Measurements from ENCODE around the gene IFNL3.
A peak's percentile ranks its signal among the peaks of the same experiment; 100 is the strongest.
"Not testable (repeated sequence)": the region's sequence is repeated elsewhere in the genome, so short reads cannot be mapped to it uniquely, and the experiment has no call there.

IFNL3 gene

GRCh38 chr19:39244410-39245100 lies at the start of gene IFNL3:
Gene IFNL3 (minus strand): TSS chr19:39245006. CDS start chr19:39244967, 39 bp downstream.
- DNase-seq = not testable (repeated sequence)

DNA sequence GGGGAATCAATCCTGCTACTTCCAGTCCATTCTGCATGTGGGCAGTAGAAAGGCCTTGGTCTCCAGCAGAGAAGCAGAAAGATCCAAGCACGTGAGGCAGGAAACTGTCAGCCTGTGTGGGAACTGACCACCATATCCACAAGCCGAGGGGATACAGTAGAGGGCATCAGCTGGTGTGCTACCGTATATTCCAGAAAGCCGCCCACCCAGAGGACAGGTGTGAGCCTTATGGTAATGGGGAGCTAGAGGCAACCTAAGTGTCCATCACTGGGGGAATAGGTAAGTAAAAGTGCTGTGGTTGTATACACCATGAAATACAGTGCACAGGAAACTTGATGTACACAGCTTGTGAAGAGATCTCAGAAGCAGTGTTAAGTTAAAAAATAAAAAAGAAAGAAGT lies 48.6 kb upstream of the IFNL3 start:
- DNase-seq = no peak

GRCh38 chr19:39284032-39284431 lies 39.2 kb upstream of the IFNL3 start:
- no peak for DNase-seq

DNA sequence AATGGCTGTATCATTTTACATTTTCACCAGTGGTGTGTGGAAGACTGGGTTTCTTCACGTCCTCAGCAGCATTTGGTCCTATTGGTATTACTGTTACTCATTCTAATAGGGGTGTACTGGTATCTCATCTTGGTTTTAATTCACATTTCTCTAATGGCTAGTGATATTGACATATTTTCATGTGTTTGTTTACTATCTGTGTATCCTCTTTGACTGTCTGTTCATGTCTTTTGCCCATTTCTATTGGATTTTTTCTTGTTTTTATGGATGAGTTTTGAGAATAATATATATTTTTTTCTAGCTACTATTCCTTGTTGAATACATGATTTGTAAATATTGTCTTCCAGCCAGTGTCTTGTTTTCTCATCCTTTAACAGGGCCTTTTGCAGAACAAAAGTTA lies 37.2 kb upstream of the IFNL3 start:
- DNase-seq = no peak

- no peak for DNase-seq
Observed at GRCh38 chr19:39277598-39277997, 32.8 kb upstream of the IFNL3 start.

DNA sequence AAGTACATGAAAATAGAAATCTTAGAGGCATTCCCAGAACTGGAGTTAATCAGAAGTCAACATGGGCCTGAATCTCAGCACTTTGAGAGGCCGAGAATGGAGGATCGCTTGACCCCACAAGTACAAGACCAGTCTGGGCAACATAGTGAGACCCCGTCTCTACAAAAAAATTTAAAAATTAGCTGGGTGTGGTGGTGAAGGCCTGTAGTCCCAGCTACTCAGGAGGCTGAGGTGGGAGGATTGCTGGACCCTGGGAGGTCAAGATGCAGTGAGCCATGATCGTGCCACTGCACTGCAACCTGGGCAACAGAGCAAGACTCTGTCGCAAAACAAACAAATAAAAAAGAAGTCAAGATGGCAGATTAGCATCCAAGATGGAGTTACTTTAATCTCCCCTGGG lies 31.9 kb upstream of the IFNL3 start:
- DNase-seq = no peak

DNA sequence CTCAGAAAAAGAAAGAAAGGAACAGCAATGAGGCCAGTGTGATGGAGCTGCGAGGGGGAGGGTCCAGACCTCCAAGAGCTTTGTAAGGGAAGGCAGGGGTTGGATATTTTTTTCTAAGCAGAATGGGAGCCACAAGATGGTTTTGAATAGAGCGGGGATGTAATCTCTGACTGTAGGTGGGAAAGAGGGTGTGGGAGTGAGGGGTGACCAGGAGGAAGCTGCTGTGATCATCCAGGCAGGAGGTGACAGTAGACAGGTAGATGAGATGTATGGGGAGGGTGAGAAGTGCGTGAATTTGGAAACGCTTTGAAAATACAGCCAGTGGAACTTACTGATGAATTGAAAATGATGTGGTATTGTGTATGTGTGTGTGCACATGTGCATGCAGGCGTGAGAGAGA lies 30.8 kb upstream of the IFNL3 start:
- DNase-seq = no peak

DNA sequence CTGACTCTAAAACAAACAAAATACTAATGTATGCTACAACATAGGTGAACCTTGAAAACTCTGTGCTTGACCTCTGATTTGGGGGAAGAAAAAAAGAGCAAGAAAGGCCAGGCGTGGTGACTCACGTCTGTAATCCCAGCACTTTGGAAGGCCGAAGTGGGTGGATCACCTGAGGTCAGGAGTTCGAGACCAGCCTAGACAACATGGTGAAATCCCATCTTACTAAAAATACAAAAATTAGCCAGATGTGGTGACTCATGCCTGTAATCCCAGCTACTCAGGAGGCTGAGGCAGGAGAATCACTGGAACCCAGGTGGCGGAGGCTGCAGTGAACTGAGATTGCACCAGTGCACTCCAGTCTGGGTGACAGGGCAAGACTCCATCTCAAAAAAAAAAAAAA lies 29.1 kb upstream of the IFNL3 start:
- DNase-seq = not testable (repeated sequence)

GRCh38 chr19:39270036-39270871 lies 25.4 kb upstream of the IFNL3 start:
- no peak for DNase-seq

DNA sequence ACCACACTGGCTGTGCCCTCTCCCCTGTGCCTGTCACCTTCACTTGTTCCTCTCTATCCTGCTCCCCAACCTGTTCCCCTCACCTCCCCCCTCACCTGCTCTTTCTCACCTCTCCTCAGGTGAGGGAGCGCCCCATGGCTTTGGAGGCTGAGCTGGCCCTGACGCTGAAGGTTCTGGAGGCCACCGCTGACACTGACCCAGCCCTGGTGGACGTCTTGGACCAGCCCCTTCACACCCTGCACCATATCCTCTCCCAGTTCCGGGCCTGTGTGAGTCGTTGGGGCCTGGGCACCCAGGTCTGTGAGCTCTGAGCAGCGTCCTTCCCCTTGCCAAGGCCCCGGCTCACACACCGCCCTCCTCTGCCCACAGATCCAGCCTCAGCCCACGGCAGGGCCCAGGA lies 24.6 kb upstream of the IFNL3 start:
- DNase-seq = not testable (repeated sequence)

GRCh38 chr19:39268531-39269223 lies 23.9 kb upstream of the IFNL3 start:
- DNase-seq = not testable (repeated sequence)

- not testable (repeated sequence) for DNase-seq
Observed at GRCh38 chr19:39268085-39268484, 23.3 kb upstream of the IFNL3 start, which contains the start of gene IFNL2. Gene IFNL2 (plus strand): TSS chr19:39268396. CDS start chr19:39268569, 173 bp downstream.

DNA sequence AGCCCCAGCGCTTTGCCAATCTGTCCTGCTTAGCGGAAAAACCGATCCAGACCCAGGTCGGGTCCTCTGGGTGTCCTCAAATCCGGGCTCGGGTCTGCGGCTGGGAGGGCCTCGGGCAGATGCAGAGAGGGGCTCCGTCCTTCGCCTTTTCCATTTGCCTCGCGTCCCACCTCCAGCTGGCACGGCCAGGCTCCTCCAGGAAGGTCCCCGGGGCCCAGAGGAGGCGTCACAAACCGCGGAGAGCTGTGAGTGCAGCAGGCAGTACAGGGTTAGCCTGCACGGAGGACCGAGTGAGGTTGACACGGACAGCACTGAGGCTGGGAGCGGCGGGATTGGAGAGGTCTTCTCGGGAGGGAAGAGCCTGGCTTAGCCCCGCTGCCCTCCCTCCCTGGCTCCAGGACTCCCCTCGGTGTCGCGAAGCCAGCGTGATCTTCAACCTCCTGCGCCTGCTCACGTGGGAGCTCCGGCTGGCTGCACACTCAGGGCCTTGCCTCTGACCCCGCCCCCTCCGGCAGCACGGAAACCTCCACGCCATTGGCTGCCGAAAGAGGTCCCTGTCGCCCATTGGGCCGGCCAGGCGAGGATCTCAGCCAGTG lies 20.6 kb upstream of the IFNL3 start:
- DNase-seq = no peak

DNA sequence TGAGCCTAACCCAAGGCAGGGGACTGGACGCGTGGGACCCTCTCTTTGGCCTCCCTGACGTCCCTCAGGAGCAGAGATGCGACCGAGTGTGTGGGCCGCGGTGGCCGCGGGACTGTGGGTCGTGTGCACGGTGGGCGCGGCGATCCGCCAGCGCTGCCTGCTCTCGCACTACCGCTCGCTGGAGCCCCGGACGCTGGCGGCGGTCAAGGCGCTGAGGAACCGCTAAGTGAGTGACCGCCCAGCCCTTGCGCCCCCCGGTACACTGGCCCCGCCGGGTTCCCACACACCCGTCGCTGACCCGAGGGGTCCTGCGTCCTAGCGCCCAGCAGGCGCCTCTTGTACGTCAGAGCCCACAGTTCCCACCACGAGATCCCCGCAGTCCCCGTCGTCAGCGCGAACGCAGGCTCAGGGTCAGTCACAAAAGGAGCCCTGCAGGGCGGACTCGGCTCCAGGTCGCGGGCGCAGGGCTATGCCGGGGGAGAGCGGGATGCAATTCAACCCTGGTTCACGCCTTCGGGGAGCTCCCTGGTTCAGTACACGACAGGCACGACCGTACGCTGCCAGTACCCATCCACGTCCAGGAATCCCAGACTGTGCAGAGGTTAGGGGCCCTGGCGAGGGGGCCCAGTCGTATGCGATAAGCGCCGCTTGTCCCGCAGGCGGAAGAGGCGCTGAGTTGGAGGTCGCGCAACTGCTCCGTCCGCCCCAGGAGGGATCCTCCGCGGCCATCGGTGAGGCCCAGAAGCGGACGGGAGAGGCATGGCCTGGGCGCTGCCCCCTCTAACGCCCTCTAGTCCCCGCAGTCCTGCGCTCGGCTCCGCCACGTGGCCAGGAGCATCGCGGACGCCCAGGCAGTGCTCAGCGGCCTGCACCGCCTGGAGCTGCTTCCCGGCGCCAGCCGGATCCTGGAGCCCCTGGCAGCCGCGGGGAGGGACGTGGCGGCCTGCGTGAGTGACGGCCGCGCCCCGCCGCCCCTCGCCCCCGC lies 19.8 kb upstream of the IFNL3 start:
- peak; percentile 13 for DNase-seq

GRCh38 chr19:39263912-39264305 lies 19.1 kb upstream of the IFNL3 start:
- no peak for DNase-seq

GRCh38 chr19:39262496-39262895 lies 17.7 kb upstream of the IFNL3 start:
- no peak for DNase-seq

DNA sequence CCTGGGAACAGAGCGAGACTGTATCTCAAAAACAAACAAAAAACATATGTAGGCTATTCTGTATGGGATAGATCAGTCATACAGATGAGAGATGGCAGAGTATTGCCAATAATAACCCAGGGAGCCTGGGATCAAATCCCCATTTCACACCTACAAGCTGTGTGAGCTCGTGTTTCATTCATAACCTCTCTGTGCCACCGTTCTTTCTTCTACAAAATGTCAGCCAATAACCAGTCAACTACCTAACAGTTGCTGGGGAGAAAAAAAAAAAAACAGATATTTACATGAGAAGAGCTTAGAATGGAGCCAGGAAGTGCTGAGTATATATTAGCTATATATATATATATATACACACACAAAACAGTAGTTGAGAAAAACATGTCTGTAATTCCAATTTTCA lies 16.9 kb upstream of the IFNL3 start:
- DNase-seq = no peak

GRCh38 chr19:39257227-39257626 lies 12.4 kb upstream of the IFNL3 start:
- DNase-seq = no peak

DNA sequence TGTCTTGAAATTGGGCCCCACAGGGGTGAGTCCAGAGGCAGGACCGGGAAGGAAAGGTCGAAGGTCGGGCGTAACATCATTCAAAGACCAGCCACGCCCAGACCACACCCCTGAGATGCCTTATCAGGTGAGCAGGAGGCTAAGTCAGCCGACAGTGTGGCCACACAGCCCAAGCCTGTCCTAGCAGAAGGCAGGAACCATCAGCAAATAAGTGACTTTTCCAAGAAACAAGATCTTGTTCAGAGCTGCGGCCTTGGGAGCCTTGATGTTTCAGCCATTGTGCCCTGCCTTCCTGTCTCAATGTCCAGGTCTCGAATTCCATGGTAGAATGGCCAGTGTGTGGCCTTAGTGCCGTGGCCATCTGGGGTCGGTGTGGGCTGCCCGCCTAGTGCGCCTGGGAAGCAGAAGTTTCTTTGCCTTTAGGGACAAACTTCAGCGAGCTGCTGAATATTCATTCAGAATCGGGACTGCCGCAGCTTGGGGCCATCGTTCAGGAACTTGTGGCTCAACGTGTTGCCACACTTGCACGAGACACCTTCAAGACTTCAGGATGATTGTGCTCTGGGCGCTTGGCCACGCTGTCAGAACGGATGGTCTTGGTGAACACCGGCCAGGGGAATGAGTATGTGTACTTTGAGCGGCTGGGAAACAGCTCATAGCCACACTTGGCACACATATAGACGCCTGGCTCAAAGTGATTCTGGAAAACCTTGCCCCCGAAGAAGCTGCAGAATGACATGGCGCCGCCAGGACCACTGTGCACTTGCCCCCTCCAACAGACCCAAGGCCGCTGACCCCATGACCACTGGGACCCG lies 9.9 kb upstream of the IFNL3 start:
- DNase-seq = peak; percentile 78

- peak; percentile 44 for DNase-seq
Observed at GRCh38 chr19:39253374-39254149, 8.8 kb upstream of the IFNL3 start.

Data from hematopoietic multipotent progenitor cell treated with erythropoietin and hydrocortisone succinate and interleukin-3 and kit ligand, for 8 days (in vitro differentiated cells).